WTC11 (cell line): ENCODE data around the gene MSH3. TPM values are rescaled to one million over a fixed set of nuclear protein-coding genes. Genes with fewer than 3 reads are reported as not detected.

ENCODE experiments used
- ATAC-seq: fragments of 200-7000 bp; cut with Tn5 transposase; 2 replicates; pipeline ENCODE4 v1.10.0; 2021; ENCODE audit warnings: mild to moderate bottlenecking, moderate library complexity
- CTCF ChIA-PET: fragments of 300-600 bp; sonication (Branson Sonifier 250); formaldehyde crosslinking; loops from one replicate; lab custom pipeline; 2021; ENCODE audit warnings: antibody characterized with exemption; lab: Charles Lee
- POLR2A ChIA-PET: fragments of 350-600 bp; sonication (Branson Sonifier 250); formaldehyde crosslinking; loops from one replicate; lab custom pipeline; 2021; ENCODE audit warnings: antibody characterized with exemption; lab: Charles Lee
- DNase-seq: peaks from one replicate; pipeline ENCODE4 v3.0.0; 2021; ENCODE audit warnings: low spot score
- H3K27ac Mint-ChIP-seq: 2 replicates; pipeline ENCODE4 v1.8.0; 2021; ENCODE audit warnings: mixed read lengths
- H3K27me3 Mint-ChIP-seq: 2 replicates; pipeline ENCODE4 v1.8.0; 2021; ENCODE audit warnings: low read depth, mild to moderate bottlenecking, moderate library complexity, mixed read lengths
- H3K36me3 Mint-ChIP-seq: 2 replicates; pipeline ENCODE4 v1.8.0; 2021; ENCODE audit warnings: mixed read lengths
- H3K4me1 Mint-ChIP-seq: 2 replicates; pipeline ENCODE4 v1.8.0; 2022; ENCODE audit warnings: mixed read lengths
- H3K4me3 Mint-ChIP-seq: 2 replicates; pipeline ENCODE4 v1.8.0; 2021; ENCODE audit warnings: mild to moderate bottlenecking, moderate library complexity, mixed read lengths
- H3K9me3 Mint-ChIP-seq: 2 replicates; pipeline ENCODE4 v1.8.0; 2021; ENCODE audit warnings: mixed read lengths
- CREB1 ChIP-seq: sonication (generic); formaldehyde crosslinking; IDR thresholded peaks from 2 replicates; pipeline ENCODE4 v1.8.0; 2023; ENCODE audit warnings: mild to moderate bottlenecking, missing genetic modification reagents
- ESRRA ChIP-seq: sonication (generic); formaldehyde crosslinking; IDR thresholded peaks from 2 replicates; pipeline ENCODE4 v1.8.1; 2022; ENCODE audit warnings: mild to moderate bottlenecking, missing genetic modification reagents, borderline replicate concordance
- ETV6 ChIP-seq: sonication (generic); formaldehyde crosslinking; IDR thresholded peaks from 2 replicates; pipeline ENCODE4 v1.8.1; 2022; ENCODE audit warnings: mild to moderate bottlenecking, missing genetic modification reagents
- FOXJ3 ChIP-seq: sonication (generic); formaldehyde crosslinking; IDR thresholded peaks from 2 replicates; pipeline ENCODE4 v1.9.0; 2021; ENCODE audit warnings: missing genetic modification reagents, mild to moderate bottlenecking, borderline replicate concordance
- GRHL2 ChIP-seq: fragments of 250-450 bp; sonication (Bioruptor Pico); IDR thresholded peaks from 2 replicates; pipeline ENCODE4 v1.8.0; 2022; ENCODE audit warnings: mild to moderate bottlenecking, moderate library complexity; ENCODE audit not compliant: insufficient replicate concordance, severe bottlenecking
- HMGA2 ChIP-seq: fragments of 250-450 bp; sonication (Bioruptor Pico); IDR thresholded peaks from 2 replicates; pipeline ENCODE4 v1.4.0; 2021; ENCODE audit warnings: mild to moderate bottlenecking, moderate library complexity
- NFATC4 ChIP-seq: fragments of 250-450 bp; sonication (Bioruptor Pico); IDR thresholded peaks from 2 replicates; pipeline ENCODE4 v1.9.0; 2021; ENCODE audit warnings: mild to moderate bottlenecking
- NR1H2 ChIP-seq: sonication (generic); formaldehyde crosslinking; IDR thresholded peaks from 2 replicates; pipeline ENCODE4 v1.9.0; 2021; ENCODE audit warnings: mild to moderate bottlenecking, moderate library complexity, missing genetic modification reagents
- RELA ChIP-seq: sonication (generic); formaldehyde crosslinking; IDR thresholded peaks from 2 replicates; pipeline ENCODE4 v1.8.1; 2022; ENCODE audit warnings: missing genetic modification reagents, mild to moderate bottlenecking, borderline replicate concordance
- SOX15 ChIP-seq: fragments of 250-450 bp; sonication (Bioruptor Pico); IDR thresholded peaks from 2 replicates; pipeline ENCODE4 v1.9.0; 2021; ENCODE audit warnings: mild to moderate bottlenecking
- SP1 ChIP-seq: sonication (generic); formaldehyde crosslinking; conservative IDR thresholded peaks from 2 replicates; pipeline ENCODE4 v1.8.1; 2022; ENCODE audit warnings: missing genetic modification reagents
- ZNF416 ChIP-seq: fragments of 250-450 bp; sonication (Bioruptor Pico); IDR thresholded peaks from 2 replicates; pipeline ENCODE4 v1.9.0; 2021; ENCODE audit warnings: mild to moderate bottlenecking, inconsistent platforms
- ZNF671 ChIP-seq: fragments of 250-450 bp; sonication (Bioruptor Pico); IDR thresholded peaks from 2 replicates; pipeline ENCODE4 v1.8.0; 2021; ENCODE audit warnings: mild to moderate bottlenecking
- total RNA-seq: library from RNA; stranded (reverse); gene quantifications from 3 replicates; pipeline ENCODE4 v1.2.3, GENCODE V29; 2021
- TF ChIP-seq, protein P1 (sequence below): sonication (generic); formaldehyde crosslinking; IDR thresholded peaks from 2 replicates; pipeline ENCODE4 v1.8.1; 2022; ENCODE audit warnings: mild to moderate bottlenecking, missing genetic modification reagents, moderate library complexity, borderline replicate concordance
- TF ChIP-seq, protein P2 (sequence below): sonication (generic); formaldehyde crosslinking; IDR thresholded peaks from 2 replicates; pipeline ENCODE4 v1.8.1; 2022; ENCODE audit warnings: missing genetic modification reagents, borderline replicate concordance
- TF ChIP-seq, protein P3 (sequence below): fragments of 250-450 bp; sonication (Bioruptor Pico); IDR thresholded peaks from 2 replicates; pipeline ENCODE4 v2.1.2; 2022; ENCODE audit warnings: mild to moderate bottlenecking, moderate library complexity
- TF ChIP-seq, protein P4 (sequence below): fragments of 200-600 bp; IDR thresholded peaks from 2 replicates; pipeline ENCODE4 v1.8.0; 2022; ENCODE audit warnings: antibody characterized with exemption
- TF ChIP-seq, protein P5 (sequence below): fragments of 250-450 bp; sonication (Bioruptor Pico); IDR thresholded peaks from 2 replicates; pipeline ENCODE4 v1.9.0; 2021; ENCODE audit warnings: moderate library complexity, mild to moderate bottlenecking, inconsistent platforms, borderline replicate concordance
- TF ChIP-seq, protein P6 (sequence below): fragments of 250-450 bp; sonication (Bioruptor Pico); IDR thresholded peaks from 2 replicates; pipeline ENCODE4 v1.9.0; 2021; ENCODE audit warnings: mild to moderate bottlenecking, borderline replicate concordance
- TF ChIP-seq, protein P7 (sequence below): sonication (generic); formaldehyde crosslinking; IDR thresholded peaks from 2 replicates; pipeline ENCODE4 v1.8.0; 2023; ENCODE audit warnings: missing genetic modification reagents

MSH3 gene
- total RNA-seq, 1 experiment from 2014 or later, result 14.6 TPM

DNA sequence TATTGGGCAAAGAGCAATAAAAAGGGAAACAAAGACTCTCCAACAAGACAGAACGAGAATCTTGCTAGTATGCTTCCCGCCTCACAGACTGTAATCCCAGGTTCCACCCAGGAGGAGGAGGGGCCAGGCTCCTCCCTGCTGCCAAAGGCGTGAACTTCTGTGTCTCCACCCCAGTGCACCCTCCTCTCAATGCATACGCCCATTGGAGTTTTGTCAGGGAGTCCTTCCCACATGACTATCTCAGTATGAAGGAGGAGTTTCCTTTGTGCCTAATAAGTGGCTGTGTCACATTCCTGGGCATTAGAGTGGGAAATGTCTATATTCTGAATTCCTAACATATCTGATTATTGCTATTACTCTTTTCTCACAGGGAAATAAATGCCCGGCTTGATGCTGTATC is 106.7 kb downstream of the MSH3 start (continued):
- TF ChIP-seq ZNF416 (CRISPR knock-in tag) (no peak), NR1H2 (CRISPR knock-in tag) (no peak), GRHL2 (CRISPR knock-in tag) (no peak)

DNA sequence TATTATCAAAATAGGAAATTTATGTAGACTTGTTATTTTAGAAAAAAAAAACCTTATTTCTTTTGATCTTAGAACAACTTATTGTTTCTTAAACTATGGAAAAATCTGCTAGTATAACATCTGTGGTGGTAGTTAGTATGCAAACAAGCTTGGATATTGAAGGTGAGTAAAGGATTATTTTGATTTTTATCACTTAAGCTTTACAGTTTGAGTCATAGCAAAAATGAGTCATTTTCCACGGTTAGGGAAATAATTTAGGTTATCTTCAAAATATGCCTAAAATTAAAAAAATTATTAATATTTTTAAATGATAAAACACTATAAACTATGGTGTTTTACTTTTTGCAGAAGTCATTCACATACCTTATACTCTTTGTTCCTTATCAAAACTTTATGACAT is 107.5 kb downstream of the MSH3 start:
- H3K9me3 Mint-ChIP-seq, result no peaks in the 10 kb centered on the region
- ATAC-seq, result no peak

DNA sequence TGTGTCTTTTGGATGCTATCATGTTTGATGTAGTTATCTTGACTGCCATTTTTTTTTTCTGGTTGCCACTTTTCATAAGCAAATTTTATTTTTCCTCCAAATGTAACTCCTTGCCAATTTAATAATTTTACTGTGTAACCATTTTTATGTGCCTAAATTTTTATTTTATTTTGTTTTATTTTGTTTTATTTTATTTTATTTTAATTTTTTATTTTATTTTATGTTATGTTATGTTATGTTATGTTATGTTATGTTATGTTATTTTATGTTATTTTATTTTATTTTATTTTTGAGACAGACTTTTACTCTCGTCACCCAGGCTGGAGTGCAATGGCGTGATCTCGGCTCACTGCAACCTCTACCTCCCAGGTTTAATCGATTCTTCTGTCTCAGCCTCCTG is 108.1 kb downstream of the MSH3 start:
- no peak for ATAC-seq
- Mint-ChIP-seq H3K36me3 (no peaks in the 10 kb centered on the region), H3K27me3 (no peaks in the 10 kb centered on the region), H3K27ac (no peak overlapping the region), H3K4me3 (no peak overlapping the region), H3K4me1 (peaks cover 11% of the 10 kb centered on the region), H3K9me3 (no peaks in the 10 kb centered on the region)
- ChIA-PET POLR2A (no interaction called here), CTCF (no interaction called here)
- TF ChIP-seq ZNF671 (CRISPR knock-in tag) (no peak), HMGA2 (CRISPR knock-in tag) (peak; percentile 98)
- no peak for DNase-seq

More for the DNA sequence above, 107.5 kb downstream of the MSH3 start:
- DNase-seq, result no peak
- TF ChIP-seq, protein P1, sequence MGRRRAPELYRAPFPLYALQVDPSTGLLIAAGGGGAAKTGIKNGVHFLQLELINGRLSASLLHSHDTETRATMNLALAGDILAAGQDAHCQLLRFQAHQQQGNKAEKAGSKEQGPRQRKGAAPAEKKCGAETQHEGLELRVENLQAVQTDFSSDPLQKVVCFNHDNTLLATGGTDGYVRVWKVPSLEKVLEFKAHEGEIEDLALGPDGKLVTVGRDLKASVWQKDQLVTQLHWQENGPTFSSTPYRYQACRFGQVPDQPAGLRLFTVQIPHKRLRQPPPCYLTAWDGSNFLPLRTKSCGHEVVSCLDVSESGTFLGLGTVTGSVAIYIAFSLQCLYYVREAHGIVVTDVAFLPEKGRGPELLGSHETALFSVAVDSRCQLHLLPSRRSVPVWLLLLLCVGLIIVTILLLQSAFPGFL (CRISPR knock-in tag), result no peak
- TF ChIP-seq, protein P2, sequence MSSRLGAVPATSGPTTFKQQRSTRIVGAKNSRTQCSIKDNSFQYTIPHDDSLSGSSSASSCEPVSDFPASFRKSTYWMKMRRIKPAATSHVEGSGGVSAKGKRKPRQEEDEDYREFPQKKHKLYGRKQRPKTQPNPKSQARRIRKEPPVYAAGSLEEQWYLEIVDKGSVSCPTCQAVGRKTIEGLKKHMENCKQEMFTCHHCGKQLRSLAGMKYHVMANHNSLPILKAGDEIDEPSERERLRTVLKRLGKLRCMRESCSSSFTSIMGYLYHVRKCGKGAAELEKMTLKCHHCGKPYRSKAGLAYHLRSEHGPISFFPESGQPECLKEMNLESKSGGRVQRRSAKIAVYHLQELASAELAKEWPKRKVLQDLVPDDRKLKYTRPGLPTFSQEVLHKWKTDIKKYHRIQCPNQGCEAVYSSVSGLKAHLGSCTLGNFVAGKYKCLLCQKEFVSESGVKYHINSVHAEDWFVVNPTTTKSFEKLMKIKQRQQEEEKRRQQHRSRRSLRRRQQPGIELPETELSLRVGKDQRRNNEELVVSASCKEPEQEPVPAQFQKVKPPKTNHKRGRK (CRISPR knock-in tag), result no peak
- TF ChIP-seq, protein P3, sequence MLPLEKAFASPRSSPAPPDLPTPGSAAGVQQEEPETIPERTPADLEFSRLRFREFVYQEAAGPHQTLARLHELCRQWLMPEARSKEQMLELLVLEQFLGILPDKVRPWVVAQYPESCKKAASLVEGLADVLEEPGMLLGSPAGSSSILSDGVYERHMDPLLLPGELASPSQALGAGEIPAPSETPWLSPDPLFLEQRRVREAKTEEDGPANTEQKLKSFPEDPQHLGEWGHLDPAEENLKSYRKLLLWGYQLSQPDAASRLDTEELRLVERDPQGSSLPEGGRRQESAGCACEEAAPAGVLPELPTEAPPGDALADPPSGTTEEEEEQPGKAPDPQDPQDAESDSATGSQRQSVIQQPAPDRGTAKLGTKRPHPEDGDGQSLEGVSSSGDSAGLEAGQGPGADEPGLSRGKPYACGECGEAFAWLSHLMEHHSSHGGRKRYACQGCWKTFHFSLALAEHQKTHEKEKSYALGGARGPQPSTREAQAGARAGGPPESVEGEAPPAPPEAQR (CRISPR knock-in tag), result no peak
- no peak for TF ChIP-seq ESRRA (CRISPR knock-in tag)
- TF ChIP-seq SOX15 (CRISPR knock-in tag), result no peak
- TF ChIP-seq, protein P4, sequence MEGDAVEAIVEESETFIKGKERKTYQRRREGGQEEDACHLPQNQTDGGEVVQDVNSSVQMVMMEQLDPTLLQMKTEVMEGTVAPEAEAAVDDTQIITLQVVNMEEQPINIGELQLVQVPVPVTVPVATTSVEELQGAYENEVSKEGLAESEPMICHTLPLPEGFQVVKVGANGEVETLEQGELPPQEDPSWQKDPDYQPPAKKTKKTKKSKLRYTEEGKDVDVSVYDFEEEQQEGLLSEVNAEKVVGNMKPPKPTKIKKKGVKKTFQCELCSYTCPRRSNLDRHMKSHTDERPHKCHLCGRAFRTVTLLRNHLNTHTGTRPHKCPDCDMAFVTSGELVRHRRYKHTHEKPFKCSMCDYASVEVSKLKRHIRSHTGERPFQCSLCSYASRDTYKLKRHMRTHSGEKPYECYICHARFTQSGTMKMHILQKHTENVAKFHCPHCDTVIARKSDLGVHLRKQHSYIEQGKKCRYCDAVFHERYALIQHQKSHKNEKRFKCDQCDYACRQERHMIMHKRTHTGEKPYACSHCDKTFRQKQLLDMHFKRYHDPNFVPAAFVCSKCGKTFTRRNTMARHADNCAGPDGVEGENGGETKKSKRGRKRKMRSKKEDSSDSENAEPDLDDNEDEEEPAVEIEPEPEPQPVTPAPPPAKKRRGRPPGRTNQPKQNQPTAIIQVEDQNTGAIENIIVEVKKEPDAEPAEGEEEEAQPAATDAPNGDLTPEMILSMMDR, result no peak
- no peak for TF ChIP-seq RELA (CRISPR knock-in tag)
- TF ChIP-seq SP1 (CRISPR knock-in tag), result no peak
- no peak for TF ChIP-seq CREB1 (CRISPR knock-in tag)
- TF ChIP-seq, all 79 proteins: peak for 0
- Mint-ChIP-seq H3K27ac (no peak overlapping the region), H3K27me3 (no peaks in the 10 kb centered on the region), H3K36me3 (no peaks in the 10 kb centered on the region), H3K4me1 (peaks cover 11% of the 10 kb centered on the region), H3K4me3 (no peak overlapping the region)
- ChIA-PET POLR2A (no interaction called here), CTCF (interaction anchor here (1.8 kb wide), 1 partner anchor 346 kb away, joined by 4 read pairs; no protein-coding TSS in a partner anchor)

DNA sequence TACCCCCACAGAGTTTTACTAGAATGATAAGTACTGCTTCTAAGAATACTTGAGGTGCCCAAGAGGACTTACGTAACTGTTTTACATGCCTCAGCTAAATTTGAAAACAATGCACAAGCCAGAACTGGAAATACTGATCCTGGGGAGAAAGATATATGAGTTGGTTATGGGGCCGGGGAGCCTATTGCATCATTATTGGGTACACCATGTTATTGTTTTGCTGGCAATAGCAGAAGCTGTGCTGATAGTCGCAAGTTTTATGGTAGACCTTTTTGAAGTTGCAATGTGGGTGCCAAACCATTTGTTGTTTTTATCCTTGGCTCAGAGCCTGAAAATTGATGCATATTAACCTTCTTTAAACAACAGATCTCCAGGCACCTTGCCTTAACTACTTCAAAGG is 108.8 kb downstream of the MSH3 start:
- no peaks in the 10 kb centered on the region for H3K36me3 Mint-ChIP-seq
- H3K9me3 Mint-ChIP-seq, result no peaks in the 10 kb centered on the region
- peaks cover 11% of the 10 kb centered on the region for H3K4me1 Mint-ChIP-seq
- no peaks in the 10 kb centered on the region for H3K27me3 Mint-ChIP-seq
- CTCF ChIA-PET, result no interaction called here
- POLR2A ChIA-PET, result no interaction called here
- ATAC-seq, result no peak
- H3K4me3 Mint-ChIP-seq, result no peak overlapping the region
- DNase-seq, result no peak
- H3K27ac Mint-ChIP-seq, result no peak overlapping the region
- no peak for TF ChIP-seq ETV6
- TF ChIP-seq, protein P5, sequence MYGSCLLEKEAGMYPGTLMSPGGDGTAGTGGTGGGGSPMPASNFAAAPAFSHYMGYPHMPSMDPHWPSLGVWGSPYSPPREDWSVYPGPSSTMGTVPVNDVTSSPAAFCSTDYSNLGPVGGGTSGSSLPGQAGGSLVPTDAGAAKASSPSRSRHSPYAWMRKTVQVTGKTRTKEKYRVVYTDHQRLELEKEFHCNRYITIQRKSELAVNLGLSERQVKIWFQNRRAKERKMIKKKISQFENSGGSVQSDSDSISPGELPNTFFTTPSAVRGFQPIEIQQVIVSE, result no peak
- TF ChIP-seq NR1H2 (CRISPR knock-in tag), result no peak
- TF ChIP-seq, protein P6, sequence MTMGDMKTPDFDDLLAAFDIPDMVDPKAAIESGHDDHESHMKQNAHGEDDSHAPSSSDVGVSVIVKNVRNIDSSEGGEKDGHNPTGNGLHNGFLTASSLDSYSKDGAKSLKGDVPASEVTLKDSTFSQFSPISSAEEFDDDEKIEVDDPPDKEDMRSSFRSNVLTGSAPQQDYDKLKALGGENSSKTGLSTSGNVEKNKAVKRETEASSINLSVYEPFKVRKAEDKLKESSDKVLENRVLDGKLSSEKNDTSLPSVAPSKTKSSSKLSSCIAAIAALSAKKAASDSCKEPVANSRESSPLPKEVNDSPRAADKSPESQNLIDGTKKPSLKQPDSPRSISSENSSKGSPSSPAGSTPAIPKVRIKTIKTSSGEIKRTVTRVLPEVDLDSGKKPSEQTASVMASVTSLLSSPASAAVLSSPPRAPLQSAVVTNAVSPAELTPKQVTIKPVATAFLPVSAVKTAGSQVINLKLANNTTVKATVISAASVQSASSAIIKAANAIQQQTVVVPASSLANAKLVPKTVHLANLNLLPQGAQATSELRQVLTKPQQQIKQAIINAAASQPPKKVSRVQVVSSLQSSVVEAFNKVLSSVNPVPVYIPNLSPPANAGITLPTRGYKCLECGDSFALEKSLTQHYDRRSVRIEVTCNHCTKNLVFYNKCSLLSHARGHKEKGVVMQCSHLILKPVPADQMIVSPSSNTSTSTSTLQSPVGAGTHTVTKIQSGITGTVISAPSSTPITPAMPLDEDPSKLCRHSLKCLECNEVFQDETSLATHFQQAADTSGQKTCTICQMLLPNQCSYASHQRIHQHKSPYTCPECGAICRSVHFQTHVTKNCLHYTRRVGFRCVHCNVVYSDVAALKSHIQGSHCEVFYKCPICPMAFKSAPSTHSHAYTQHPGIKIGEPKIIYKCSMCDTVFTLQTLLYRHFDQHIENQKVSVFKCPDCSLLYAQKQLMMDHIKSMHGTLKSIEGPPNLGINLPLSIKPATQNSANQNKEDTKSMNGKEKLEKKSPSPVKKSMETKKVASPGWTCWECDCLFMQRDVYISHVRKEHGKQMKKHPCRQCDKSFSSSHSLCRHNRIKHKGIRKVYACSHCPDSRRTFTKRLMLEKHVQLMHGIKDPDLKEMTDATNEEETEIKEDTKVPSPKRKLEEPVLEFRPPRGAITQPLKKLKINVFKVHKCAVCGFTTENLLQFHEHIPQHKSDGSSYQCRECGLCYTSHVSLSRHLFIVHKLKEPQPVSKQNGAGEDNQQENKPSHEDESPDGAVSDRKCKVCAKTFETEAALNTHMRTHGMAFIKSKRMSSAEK (CRISPR knock-in tag), result no peak
- no peak for TF ChIP-seq NFATC4
- TF ChIP-seq, protein P7, sequence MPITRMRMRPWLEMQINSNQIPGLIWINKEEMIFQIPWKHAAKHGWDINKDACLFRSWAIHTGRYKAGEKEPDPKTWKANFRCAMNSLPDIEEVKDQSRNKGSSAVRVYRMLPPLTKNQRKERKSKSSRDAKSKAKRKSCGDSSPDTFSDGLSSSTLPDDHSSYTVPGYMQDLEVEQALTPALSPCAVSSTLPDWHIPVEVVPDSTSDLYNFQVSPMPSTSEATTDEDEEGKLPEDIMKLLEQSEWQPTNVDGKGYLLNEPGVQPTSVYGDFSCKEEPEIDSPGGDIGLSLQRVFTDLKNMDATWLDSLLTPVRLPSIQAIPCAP (CRISPR knock-in tag), result no peak
- no peak for TF ChIP-seq FOXJ3 (CRISPR knock-in tag)
